Heart right ventricle (tissue), 16 donors: ENCODE data around the gene MPP3. TPM values are rescaled to one million over a fixed set of nuclear protein-coding genes. Genes with fewer than 3 reads are reported as not detected.

Source experiments
- ATAC-seq, 8 donors: fragments of 200-7000 bp; cut with Tn5 transposase; one replicate each; pipeline ENCODE4 v1.9.1; 2020; ENCODE audit warnings: mild to moderate bottlenecking in 8 of 8, moderate library complexity in 8 of 8, moderate number of reproducible peaks in 1 of 8
- DNase-seq, 2 donors: peaks; one replicate each; pipeline ENCODE4 v3.0.0-alpha.2; 2020
- H3K27ac ChIP-seq, 10 donors: fragments of 200-600 bp; sonication (generic) in 2 of 10; one replicate each; pipeline versions ENCODE4 v1.5.0 to v1.8.0; 2020 to 2022; ENCODE audit warnings: mild to moderate bottlenecking in 3 of 10
- H3K27me3 ChIP-seq, 7 donors: fragments of 200-600 bp; one replicate each; pipeline ENCODE4 v1.8.0; 2021 to 2022; ENCODE audit warnings: mild to moderate bottlenecking in 2 of 7
- H3K36me3 ChIP-seq, 9 donors: fragments of 200-600 bp; sonication (generic) in 1 of 9; one replicate each; pipeline versions ENCODE4 v1.5.0 to v1.8.0; 2020 to 2022; ENCODE audit warnings: mild to moderate bottlenecking in 2 of 9
- H3K4me1 ChIP-seq, 9 donors: fragments of 200-600 bp; sonication (generic) in 1 of 9; one replicate each; pipeline versions ENCODE4 v1.5.0 to v1.8.0; 2020 to 2022; ENCODE audit warnings: mild to moderate bottlenecking in 4 of 9
- H3K4me3 ChIP-seq, 10 donors: fragments of 200-600 bp; sonication (generic) in 2 of 10; one replicate each; pipeline versions ENCODE4 v1.5.0 to v1.8.0; 2020 to 2022; ENCODE audit warnings: mild to moderate bottlenecking in 7 of 10, moderate library complexity in 2 of 10
- H3K9me3 ChIP-seq, 11 donors: fragments of 200-600 bp in 10 of 11; sonication (generic) in 2 of 11; one replicate each; pipeline versions ENCODE4 v1.5.0 to v1.8.0; 2013 to 2022; ENCODE audit warnings: mild to moderate bottlenecking in 2 of 11, control low read depth in 1 of 11, moderate library complexity in 1 of 11
- whole genome bisulfite sequencing, 2 donors: extraction: QIAGEN DNeasy Blood & Tissue Kit; methylation state at CpG; one replicate each; pipeline ENCODE4 v1.1.7; 2013; ENCODE audit warnings: inconsistent platforms in 1 of 2; 5-methylcytosine and 5-hydroxymethylcytosine counted together
- intact Hi-C, 10 donors: fragments of 100-400 bp; cut with DNase I; formaldehyde crosslinking; loops; one replicate each; pipeline versions ENCODE4 v1.11.1 to v1.14.2; 2022
- polyA plus RNA-seq, 2 donors: library from polyadenylated mRNA; stranded (reverse); fragments of 200-250 nt; gene quantifications; one replicate each; pipeline ENCODE4 v1.2.3, GENCODE V29; 2013
- total RNA-seq, 10 donors: library from RNA; stranded (reverse); fragmentation: NEBNext Ultra II Directional in 3 of 10; extraction: Animal tissue kit (Norgen Biotek cat#: 25700) in 3 of 10; gene quantifications; one replicate each; pipeline versions ENCODE4 v1.2.1 to v1.2.4, GENCODE V29; 2021 to 2023
- TF ChIP-seq, protein P1 (sequence below), 9 donors: fragments of 200-600 bp; sonication (generic) in 2 of 9; IDR thresholded peaks; one replicate each; pipeline versions ENCODE4 v1.5.0 to v1.8.0; 2021 to 2022; ENCODE audit warnings: antibody characterized with exemption in 9 of 9, mild to moderate bottlenecking in 5 of 9, moderate library complexity in 1 of 9
- donor health status: Arrhythmogenic right ventricular cardiomyopathy.
- donor health status: ischemic (EF 13 %, LVEDD 7.1; RV severe dilation, severe dysfunction).
- donor health status: healthy with polysubstance abuse.
- donor health status: DM: no; HTN: yes; CAD: no.
- donor health status: DM: no; HTN: no; CAD: no.
- donor health status: ischemic (EF 25% LVEDD 6.9; RV normal size, moderate dysfunction).
- donor health status: ischemic (EF 25% LVEDD 5.7; RV mildly dilated, moderate dysfunction).
- donor health status: healthy.
- donor health status: DM: yes; HTN: yes; CAD: no.
- donor health status: Ischemic cardiomyopathy.
- donor health status: ischemic (EF 35%, LVEDD 5.7; RV mildly dilated, moderate dysfunction).
- donor health status: nonischemic (EF 11% LVEDD 7.7; RV severe dilation, severe dysfunction).
- donor health status: DM: yes; HTN: yes; CAD: no.
- donor health status: PGD.
- donor health status: ischemic (EF 29% LVEDD 5.4; RV normal size, mild dysfunction).
- donor health status: nonischemic (EF 23%, LVEDD 6.1; RV moderate dilation, normal function).

MPP3 gene
- total and polyA plus RNA-seq, 12 donors, result 16.6 to 90.1 (median 33.0) TPM

DNA sequence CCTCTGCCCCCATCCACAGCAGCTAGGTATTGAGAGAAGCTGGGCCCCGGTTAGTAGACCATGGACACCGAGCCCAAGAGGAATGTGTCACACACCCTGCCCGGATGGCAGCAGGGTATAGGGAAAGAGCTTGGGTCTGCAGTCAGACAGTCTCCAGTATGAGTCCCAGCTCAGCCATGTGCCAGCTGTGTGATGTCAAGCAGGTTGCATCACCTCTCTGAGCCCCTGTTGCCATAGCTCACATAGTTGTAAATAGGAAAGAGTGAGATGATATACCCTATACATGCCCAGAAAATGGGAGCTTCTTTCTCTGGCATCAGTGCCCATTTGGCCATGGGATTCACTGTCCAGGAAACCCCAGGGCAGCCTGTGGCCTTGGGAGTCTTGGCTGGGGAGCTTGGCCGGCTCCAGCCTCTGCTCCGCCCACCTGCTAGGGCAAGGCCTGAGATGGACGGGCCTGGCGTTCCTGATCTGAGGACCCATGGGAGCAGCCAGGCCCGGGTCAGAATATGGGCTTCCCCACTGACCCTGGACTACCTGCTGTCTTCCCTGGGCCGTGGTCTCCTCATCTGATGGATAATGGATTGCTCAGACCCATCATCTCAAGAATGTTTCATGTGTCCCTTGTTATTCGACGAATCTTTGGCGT is 27.3 kb upstream of the MPP3 start:
- intact Hi-C loops, result no loop called here
- 76 to 81% methylated on average over 12 of the region's 12 CpGs for WGBS, 2 donors
- no peak for DNase-seq
- H3K9me3 ChIP-seq, result no peaks in the 10 kb centered on the region
- no peak overlapping the region for H3K4me3 ChIP-seq
- H3K27me3 ChIP-seq, result no peaks in the 10 kb centered on the region
- TF ChIP-seq, protein P1, sequence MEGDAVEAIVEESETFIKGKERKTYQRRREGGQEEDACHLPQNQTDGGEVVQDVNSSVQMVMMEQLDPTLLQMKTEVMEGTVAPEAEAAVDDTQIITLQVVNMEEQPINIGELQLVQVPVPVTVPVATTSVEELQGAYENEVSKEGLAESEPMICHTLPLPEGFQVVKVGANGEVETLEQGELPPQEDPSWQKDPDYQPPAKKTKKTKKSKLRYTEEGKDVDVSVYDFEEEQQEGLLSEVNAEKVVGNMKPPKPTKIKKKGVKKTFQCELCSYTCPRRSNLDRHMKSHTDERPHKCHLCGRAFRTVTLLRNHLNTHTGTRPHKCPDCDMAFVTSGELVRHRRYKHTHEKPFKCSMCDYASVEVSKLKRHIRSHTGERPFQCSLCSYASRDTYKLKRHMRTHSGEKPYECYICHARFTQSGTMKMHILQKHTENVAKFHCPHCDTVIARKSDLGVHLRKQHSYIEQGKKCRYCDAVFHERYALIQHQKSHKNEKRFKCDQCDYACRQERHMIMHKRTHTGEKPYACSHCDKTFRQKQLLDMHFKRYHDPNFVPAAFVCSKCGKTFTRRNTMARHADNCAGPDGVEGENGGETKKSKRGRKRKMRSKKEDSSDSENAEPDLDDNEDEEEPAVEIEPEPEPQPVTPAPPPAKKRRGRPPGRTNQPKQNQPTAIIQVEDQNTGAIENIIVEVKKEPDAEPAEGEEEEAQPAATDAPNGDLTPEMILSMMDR (IDR thresholded peaks at IDR 0.05), result no peak
- H3K27ac ChIP-seq, result peak overlapping the region; percentile 51 to 90 (median 80)
- peaks cover 12 to 65% (median 40%) of the 10 kb centered on the region in 9 donors for H3K4me1 ChIP-seq
- no peaks in the 10 kb centered on the region for H3K36me3 ChIP-seq
- ATAC-seq, result no peak

GRCh38 chr17:43857957-43858600 is 25.1 kb upstream of the MPP3 start:
- peaks cover 12 to 70% (median 50%) of the 10 kb centered on the region in 9 donors for H3K4me1 ChIP-seq
- TF ChIP-seq, protein P1 (IDR thresholded peaks at IDR 0.05), result no peak
- no peaks in the 10 kb centered on the region for H3K27me3 ChIP-seq
- ATAC-seq (peak in 6 of 8 donors; percentile 1 to 54 (median 36)), DNase-seq (peak in 1 of 2 donors; percentile 35)
- WGBS, 2 donors, result 52 to 56% methylated on average over 12 of the region's 12 CpGs
- intact Hi-C loops, result no loop called here
- H3K27ac ChIP-seq, result peak overlapping the region; percentile 41 to 90 (median 82)
- H3K9me3 ChIP-seq, result no peaks in the 10 kb centered on the region
- H3K36me3 ChIP-seq, result peaks cover 0 to 4% (median 0%) of the 10 kb centered on the region in 9 donors
- H3K4me3 ChIP-seq, result peak overlapping the region in 1 of 10 donors; percentile 10

DNA sequence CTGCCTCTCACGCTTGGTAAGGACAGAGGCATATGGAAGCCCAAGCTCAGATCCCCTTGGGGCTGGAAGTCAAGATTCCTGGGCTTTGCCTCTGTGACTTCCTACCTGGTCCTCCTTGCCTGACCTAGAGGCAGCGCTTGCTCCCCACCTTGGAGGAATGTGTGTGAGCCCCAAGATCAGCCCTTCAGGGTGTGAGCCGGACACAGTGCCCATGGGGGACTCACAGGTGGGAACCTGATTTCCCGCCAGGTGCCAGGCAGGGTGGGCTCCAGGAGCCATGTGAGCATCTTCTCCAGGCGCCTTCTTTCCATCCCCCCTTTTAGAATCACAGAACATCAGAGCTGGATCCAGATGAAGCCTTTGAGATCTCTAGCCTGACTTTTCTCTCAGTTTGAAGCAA is 24.2 kb upstream of the MPP3 start:
- Histone ChIP-seq H3K4me3 (no peak overlapping the region), H3K36me3 (peaks cover 0 to 4% (median 0%) of the 10 kb centered on the region in 9 donors), H3K9me3 (no peaks in the 10 kb centered on the region), H3K27me3 (no peaks in the 10 kb centered on the region), H3K4me1 (peaks cover 11 to 65% (median 45%) of the 10 kb centered on the region in 9 donors), H3K27ac (peak overlapping the region; percentile 41 to 90 (median 82))
- TF ChIP-seq, protein P1 (IDR thresholded peaks at IDR 0.05), result no peak
- intact Hi-C loops, result no loop called here
- ATAC-seq, result no peak
- 94 to 100% methylated on average over 5 of the region's 5 CpGs for WGBS, 2 donors
- DNase-seq, result no peak

DNA sequence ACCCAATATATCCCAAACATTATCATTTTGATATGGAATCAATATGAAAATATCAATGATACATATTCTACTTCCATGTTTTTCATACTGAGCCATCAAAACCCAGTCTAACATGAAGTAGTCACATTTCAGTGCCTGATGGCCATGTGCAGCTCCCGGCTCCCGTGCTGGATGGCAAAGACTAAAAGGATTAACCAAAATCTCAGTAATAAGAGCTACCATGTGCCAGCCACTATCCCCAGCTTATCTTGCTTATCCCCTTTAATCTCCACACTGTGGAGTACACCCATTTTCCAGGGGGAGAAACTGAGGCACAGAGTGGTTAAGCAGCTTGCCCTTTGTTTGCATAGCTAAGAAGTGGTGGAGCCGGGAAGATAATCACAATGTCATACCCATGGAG is 23.2 kb upstream of the MPP3 start:
- Histone ChIP-seq H3K4me3 (no peak overlapping the region), H3K36me3 (peaks cover 0 to 4% (median 0%) of the 10 kb centered on the region in 9 donors), H3K27ac (peak overlapping the region in 6 of 10 donors; percentile 80 to 90 (median 84)), H3K9me3 (no peaks in the 10 kb centered on the region), H3K4me1 (peaks cover 5 to 60% (median 35%) of the 10 kb centered on the region in 9 donors), H3K27me3 (no peaks in the 10 kb centered on the region)
- intact Hi-C loops, result no loop called here
- ATAC-seq (no peak), DNase-seq (no peak)
- WGBS, 2 donors, result 89 to 95% methylated on average over 3 of the region's 3 CpGs
- TF ChIP-seq, protein P1 (IDR thresholded peaks at IDR 0.05), result no peak
